ENCODE data around the gene GPC6. TPM values are rescaled to one million over a fixed set of nuclear protein-coding genes. Genes with fewer than 3 reads are reported as not detected.

The GPC6 gene
- total RNA-seq, 4 donors from 2014 or later = 13.7 to 21.7 (median 16.5) TPM

DNA sequence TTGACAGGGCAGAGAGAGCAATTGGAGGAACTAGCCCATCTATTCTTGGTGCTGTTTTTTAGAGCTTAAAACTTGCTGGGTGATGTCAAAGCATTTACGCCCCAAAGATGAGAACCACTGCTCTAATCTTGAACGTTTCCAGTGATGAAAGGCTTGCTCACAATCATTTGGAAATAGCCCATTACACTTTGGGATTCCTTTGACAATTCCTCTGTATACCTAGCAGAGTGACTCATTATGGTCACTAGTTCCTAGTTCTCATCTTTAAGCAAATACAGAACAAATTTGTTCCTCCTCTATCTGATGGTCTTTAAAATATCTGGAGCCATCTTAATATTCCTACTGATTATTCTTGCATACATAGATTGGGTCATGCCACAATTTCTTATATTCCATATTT lies 112.3 kb downstream of the GPC6 start:
- no peak for ATAC-seq
- H3K4me3 ChIP-seq = no peak overlapping the region
- 75% methylated on average over 2 of the region's 2 CpGs; no CpG with 5 or more reads in 1 of the 2 donors for WGBS, 2 donors (ENCODE audit: low coverage in 1 of 2)
- H3K4me1 ChIP-seq = no peaks in the 10 kb centered on the region
- TF ChIP-seq EP300 (IDR thresholded peaks at IDR 0.05) (no peak), POLR2AphosphoS5 (IDR thresholded peaks at IDR 0.05) (no peak), POLR2A (IDR thresholded peaks at IDR 0.05) (no peak)
- TF ChIP-seq, protein P1, sequence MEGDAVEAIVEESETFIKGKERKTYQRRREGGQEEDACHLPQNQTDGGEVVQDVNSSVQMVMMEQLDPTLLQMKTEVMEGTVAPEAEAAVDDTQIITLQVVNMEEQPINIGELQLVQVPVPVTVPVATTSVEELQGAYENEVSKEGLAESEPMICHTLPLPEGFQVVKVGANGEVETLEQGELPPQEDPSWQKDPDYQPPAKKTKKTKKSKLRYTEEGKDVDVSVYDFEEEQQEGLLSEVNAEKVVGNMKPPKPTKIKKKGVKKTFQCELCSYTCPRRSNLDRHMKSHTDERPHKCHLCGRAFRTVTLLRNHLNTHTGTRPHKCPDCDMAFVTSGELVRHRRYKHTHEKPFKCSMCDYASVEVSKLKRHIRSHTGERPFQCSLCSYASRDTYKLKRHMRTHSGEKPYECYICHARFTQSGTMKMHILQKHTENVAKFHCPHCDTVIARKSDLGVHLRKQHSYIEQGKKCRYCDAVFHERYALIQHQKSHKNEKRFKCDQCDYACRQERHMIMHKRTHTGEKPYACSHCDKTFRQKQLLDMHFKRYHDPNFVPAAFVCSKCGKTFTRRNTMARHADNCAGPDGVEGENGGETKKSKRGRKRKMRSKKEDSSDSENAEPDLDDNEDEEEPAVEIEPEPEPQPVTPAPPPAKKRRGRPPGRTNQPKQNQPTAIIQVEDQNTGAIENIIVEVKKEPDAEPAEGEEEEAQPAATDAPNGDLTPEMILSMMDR (IDR thresholded peaks at IDR 0.05) = no peak
- H3K36me3 ChIP-seq = no peaks in the 10 kb centered on the region
- H3K27ac ChIP-seq = no peak overlapping the region
- no peaks in the 10 kb centered on the region for H3K9me3 ChIP-seq
- H3K27me3 ChIP-seq = no peaks in the 10 kb centered on the region

GRCh38 chr13:93339550-93339949 lies 112.9 kb downstream of the GPC6 start:
- Histone ChIP-seq H3K36me3 (no peaks in the 10 kb centered on the region), H3K4me3 (no peak overlapping the region), H3K9me3 (no peaks in the 10 kb centered on the region), H3K4me1 (no peaks in the 10 kb centered on the region), H3K27ac (no peak overlapping the region), H3K27me3 (no peaks in the 10 kb centered on the region)
- TF ChIP-seq POLR2AphosphoS5 (IDR thresholded peaks at IDR 0.05) = no peak
- no peak for TF ChIP-seq POLR2A (IDR thresholded peaks at IDR 0.05)
- TF ChIP-seq EP300 (IDR thresholded peaks at IDR 0.05) = no peak
- TF ChIP-seq, protein P1 (IDR thresholded peaks at IDR 0.05) = no peak
- 84 to 96% methylated on average over 4 of the region's 4 CpGs for WGBS, 2 donors (ENCODE audit: low coverage in 1 of 2)
- no peak for ATAC-seq

DNA sequence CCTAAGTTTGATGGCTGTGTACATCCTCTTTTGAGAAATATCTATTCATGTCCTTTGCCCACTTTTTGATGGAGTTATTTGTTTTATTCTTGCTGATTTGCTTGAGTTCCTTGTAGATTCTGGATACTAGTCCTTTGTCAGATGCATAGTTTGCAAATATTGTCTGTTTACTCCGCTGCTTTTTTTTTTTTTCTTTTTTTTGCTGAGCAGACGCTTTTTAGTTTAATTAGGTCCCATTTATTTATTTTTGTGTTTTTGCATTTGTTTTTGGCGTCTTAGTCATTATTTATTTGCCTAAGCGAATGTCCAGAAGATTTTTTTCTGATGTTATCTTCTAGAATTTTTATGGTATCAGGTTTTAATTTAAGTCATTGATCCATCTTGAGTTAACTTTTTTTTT lies 114.9 kb downstream of the GPC6 start:
- H3K27ac ChIP-seq = no peak overlapping the region
- H3K4me3 ChIP-seq = no peak overlapping the region
- no peak for TF ChIP-seq POLR2AphosphoS5 (IDR thresholded peaks at IDR 0.05)
- no peak for TF ChIP-seq EP300 (IDR thresholded peaks at IDR 0.05)
- TF ChIP-seq, protein P1 (IDR thresholded peaks at IDR 0.05) = no peak
- no peak for TF ChIP-seq POLR2A (IDR thresholded peaks at IDR 0.05)
- no peaks in the 10 kb centered on the region for H3K4me1 ChIP-seq
- WGBS, 2 donors (ENCODE audit: low coverage in 1 of 2) = 89% methylated on average over 4 of the region's 4 CpGs
- no peaks in the 10 kb centered on the region for H3K27me3 ChIP-seq
- no peaks in the 10 kb centered on the region for H3K9me3 ChIP-seq
- no peaks in the 10 kb centered on the region for H3K36me3 ChIP-seq
- ATAC-seq = no peak

DNA sequence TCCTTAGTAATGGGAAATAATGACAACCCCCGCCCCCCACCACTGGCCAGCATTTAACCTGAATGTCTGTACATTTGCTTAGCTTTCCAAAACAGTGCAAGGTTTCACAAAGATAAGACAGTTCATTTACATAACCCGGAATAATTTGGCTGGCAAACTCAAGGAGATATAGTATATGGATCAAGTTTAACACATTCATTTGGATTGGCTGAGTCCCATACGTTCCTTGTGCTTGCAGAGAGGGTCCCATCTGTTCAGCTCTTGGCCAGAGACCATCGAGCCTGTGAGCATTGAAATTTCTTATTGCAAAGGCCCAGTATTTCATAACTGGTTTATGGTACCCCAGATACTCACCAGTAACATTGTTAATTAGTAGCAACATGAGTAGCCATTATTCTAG lies 116.5 kb downstream of the GPC6 start:
- Histone ChIP-seq H3K4me3 (no peak overlapping the region), H3K36me3 (no peaks in the 10 kb centered on the region), H3K9me3 (no peaks in the 10 kb centered on the region), H3K27me3 (no peaks in the 10 kb centered on the region), H3K4me1 (no peaks in the 10 kb centered on the region), H3K27ac (no peak overlapping the region)
- 70 to 81% methylated on average over 4 of the region's 4 CpGs for WGBS, 2 donors (ENCODE audit: low coverage in 1 of 2)
- no peak for ATAC-seq
- TF ChIP-seq EP300 (IDR thresholded peaks at IDR 0.05) (no peak), POLR2A (IDR thresholded peaks at IDR 0.05) (no peak), POLR2AphosphoS5 (IDR thresholded peaks at IDR 0.05) (no peak)
- TF ChIP-seq, protein P1 (IDR thresholded peaks at IDR 0.05) = no peak

- Histone ChIP-seq H3K27ac (no peak overlapping the region), H3K27me3 (no peaks in the 10 kb centered on the region), H3K4me3 (no peak overlapping the region), H3K36me3 (no peaks in the 10 kb centered on the region), H3K4me1 (no peaks in the 10 kb centered on the region), H3K9me3 (no peaks in the 10 kb centered on the region)
- no peak for ATAC-seq
- WGBS, 2 donors (ENCODE audit: low coverage in 1 of 2) = 81 to 88% methylated on average over 3 of the region's 3 CpGs
- no peak for TF ChIP-seq EP300 (IDR thresholded peaks at IDR 0.05)
- TF ChIP-seq, protein P1 (IDR thresholded peaks at IDR 0.05) = no peak
- TF ChIP-seq POLR2A (IDR thresholded peaks at IDR 0.05) = no peak
- TF ChIP-seq POLR2AphosphoS5 (IDR thresholded peaks at IDR 0.05) = no peak
Observed at GRCh38 chr13:93344048-93344705, 117.6 kb downstream of the GPC6 start.
